Measurements from ENCODE around the gene EGF.

GRCh38 chr4:109969919-109970318 is 57.2 kb downstream of the EGF start:
- TF ChIP-seq, protein P1, sequence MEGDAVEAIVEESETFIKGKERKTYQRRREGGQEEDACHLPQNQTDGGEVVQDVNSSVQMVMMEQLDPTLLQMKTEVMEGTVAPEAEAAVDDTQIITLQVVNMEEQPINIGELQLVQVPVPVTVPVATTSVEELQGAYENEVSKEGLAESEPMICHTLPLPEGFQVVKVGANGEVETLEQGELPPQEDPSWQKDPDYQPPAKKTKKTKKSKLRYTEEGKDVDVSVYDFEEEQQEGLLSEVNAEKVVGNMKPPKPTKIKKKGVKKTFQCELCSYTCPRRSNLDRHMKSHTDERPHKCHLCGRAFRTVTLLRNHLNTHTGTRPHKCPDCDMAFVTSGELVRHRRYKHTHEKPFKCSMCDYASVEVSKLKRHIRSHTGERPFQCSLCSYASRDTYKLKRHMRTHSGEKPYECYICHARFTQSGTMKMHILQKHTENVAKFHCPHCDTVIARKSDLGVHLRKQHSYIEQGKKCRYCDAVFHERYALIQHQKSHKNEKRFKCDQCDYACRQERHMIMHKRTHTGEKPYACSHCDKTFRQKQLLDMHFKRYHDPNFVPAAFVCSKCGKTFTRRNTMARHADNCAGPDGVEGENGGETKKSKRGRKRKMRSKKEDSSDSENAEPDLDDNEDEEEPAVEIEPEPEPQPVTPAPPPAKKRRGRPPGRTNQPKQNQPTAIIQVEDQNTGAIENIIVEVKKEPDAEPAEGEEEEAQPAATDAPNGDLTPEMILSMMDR (IDR thresholded peaks at IDR 0.05; ENCODE audit: insufficient read depth, low read length, poor library complexity, severe bottlenecking): no peak
- no peak for TF ChIP-seq EZH2phosphoT487 (conservative IDR thresholded peaks at IDR 0.05; ENCODE audit: low read length)

Data from SU-DHL-6 (cell line).